K562 (cell line): Measurements from ENCODE around the gene SLC10A4. TPM values are rescaled to one million over a fixed set of nuclear protein-coding genes. Genes with fewer than 3 reads are reported as not detected.

Source experiments
- CREM ChIP-seq: IDR thresholded peaks from 2 replicates; pipeline ENCODE4 v1.6.1; 2014; ENCODE audit warnings: antibody characterized with exemption, low read depth
- ETV1 ChIP-seq: fragments of 450-650 bp; conservative IDR thresholded peaks from 2 replicates; pipeline ENCODE4 v1.6.1; 2016; ENCODE audit warnings: missing genetic modification characterization, control low read depth, low read depth, missing compliant biosample characterization
- HMGXB4 ChIP-seq: sonication (generic); formaldehyde crosslinking; IDR thresholded peaks from 2 replicates; pipeline ENCODE4 v1.8.1; 2023; ENCODE audit warnings: mild to moderate bottlenecking, missing genetic modification reagents
- HNRNPL ChIP-seq: fragments of 200-400 bp; formaldehyde crosslinking; IDR thresholded peaks from 2 replicates; pipeline ENCODE4 v1.6.1; 2017; ENCODE audit warnings: low read depth, mild to moderate bottlenecking, low read length
- ILK ChIP-seq: fragments of 450-650 bp; IDR thresholded peaks from 2 replicates; pipeline ENCODE4 v1.6.1; 2016; ENCODE audit warnings: missing genetic modification characterization, low read depth, mild to moderate bottlenecking, missing compliant biosample characterization, moderate library complexity, borderline replicate concordance
- MEIS2 ChIP-seq: fragments of 450-650 bp; IDR thresholded peaks from 2 replicates; pipeline ENCODE4 v1.6.1; 2014; ENCODE audit warnings: mild to moderate bottlenecking; ENCODE audit not compliant: partially characterized antibody
- PHF20 ChIP-seq: fragments of 450-650 bp; IDR thresholded peaks from 2 replicates; pipeline ENCODE4 v1.6.1; 2018; ENCODE audit not compliant: partially characterized antibody
- PRPF4 ChIP-seq: fragments of 200-400 bp; formaldehyde crosslinking; IDR thresholded peaks from one replicate; pipeline ENCODE4 v1.6.1; 2017; ENCODE audit warnings: low read length, low read depth, mild to moderate bottlenecking; ENCODE audit not compliant: insufficient read depth, poor library complexity, severe bottlenecking
- PTRF ChIP-seq: fragments of 450-650 bp; IDR thresholded peaks from 2 replicates; pipeline ENCODE4 v1.6.1; 2016; ENCODE audit warnings: mild to moderate bottlenecking, missing genetic modification characterization, missing compliant biosample characterization
- SMAD3 ChIP-seq: fragments of 450-650 bp; formaldehyde crosslinking; conservative IDR thresholded peaks from 2 replicates; pipeline ENCODE4 v1.4.0; 2020; ENCODE audit warnings: mild to moderate bottlenecking
- TEAD1 ChIP-seq, 2 experiments: fragments of 450-650 bp in 1 of 2; sonication (generic) in 1 of 2; formaldehyde crosslinking; IDR thresholded peaks; 2 replicates each; pipeline versions ENCODE4 v1.4.0 to v1.8.0; 2020 to 2022; ENCODE audit warnings: mild to moderate bottlenecking in 2 of 2, missing genetic modification reagents in 1 of 2
- THRA ChIP-seq: fragments of 450-650 bp; IDR thresholded peaks from 2 replicates; pipeline ENCODE4 v1.6.1; 2017; ENCODE audit warnings: mild to moderate bottlenecking, moderate library complexity
- TSC22D4 ChIP-seq: fragments of 450-650 bp; IDR thresholded peaks from 2 replicates; pipeline ENCODE4 v1.6.1; 2016; ENCODE audit warnings: missing genetic modification characterization, missing biosample characterization, control low read depth
- U2AF1 ChIP-seq: fragments of 200-400 bp; formaldehyde crosslinking; optimal IDR thresholded peaks from 2 replicates; pipeline ENCODE3; 2017; ENCODE audit warnings: mild to moderate bottlenecking, low read depth, low read length, moderate library complexity
- ZBED1 ChIP-seq: IDR thresholded peaks from 2 replicates; pipeline ENCODE4 v1.6.1; 2014
- ZFX ChIP-seq: sonication (generic); formaldehyde crosslinking; IDR thresholded peaks from 2 replicates; pipeline ENCODE4 v1.8.0; 2022; ENCODE audit warnings: mild to moderate bottlenecking, missing genetic modification reagents, moderate library complexity
- ZNF134 ChIP-seq: fragments of 250-450 bp; sonication (Bioruptor Pico); conservative IDR thresholded peaks from 2 replicates; pipeline ENCODE4 v1.4.0; 2020
- ZNF3 ChIP-seq: fragments of 250-450 bp; sonication (Bioruptor Pico); IDR thresholded peaks from 2 replicates; pipeline ENCODE4 v1.5.0; 2021; ENCODE audit warnings: mild to moderate bottlenecking, moderate library complexity
- ZNF407 ChIP-seq: fragments of 450-650 bp; IDR thresholded peaks from 2 replicates; pipeline ENCODE4 v1.6.1; 2016; ENCODE audit warnings: low read depth
- ZZZ3 ChIP-seq: fragments of 450-650 bp; IDR thresholded peaks from 2 replicates; pipeline ENCODE4 v1.6.1; 2016; ENCODE audit warnings: antibody characterized with exemption, mild to moderate bottlenecking, moderate library complexity
- polyA plus RNA-seq, 8 experiments: library from polyadenylated mRNA; depleted of rRNA in 4 of 8; stranded (reverse) in 5 of 8; unstranded in 3 of 8; fragments of >200 nt; fragmentation: Nextera tagmentation in 2 of 8; fragmentation: Illumina TruSeq in 1 of 8; extraction: Ambion mirVana in 2 of 8; extraction: Trizol in 1 of 8; gene quantifications; 2 replicates each; pipeline versions ENCODE4 v1.2.1 to v1.2.3, GENCODE V29; 2011 to 2014; ENCODE audit warnings: inconsistent platforms in 1 of 8, missing spikeins in 1 of 8
- total RNA-seq, 7 experiments: library from RNA; depleted of rRNA in 6 of 7; stranded (reverse); fragments of >200 nt in 6 of 7; fragmentation: Illumina TruSeq in 2 of 7; extraction: Trizol in 2 of 7; gene quantifications; 2 replicates each; pipeline versions ENCODE4 v1.2.1 to v1.2.3, GENCODE V29; 2011 to 2021; ENCODE audit warnings: low replicate concordance in 1 of 7

The SLC10A4 gene
- total and polyA plus RNA-seq, 9 of the 15 experiments (the other 6 are each of a cell fraction or from before 2014, with no cell fraction given): 2.5 to 16.9 (median 9.3) TPM

- TF ChIP-seq HMGXB4: no peak
- TF ChIP-seq PHF20: no peak
- peak; percentile 62 for TF ChIP-seq CREM
- no peak for TF ChIP-seq ZNF134 (CRISPR knock-in tag)
- no peak for TF ChIP-seq ZFX (CRISPR knock-in tag)
- TF ChIP-seq ILK: no peak
- no peak for TF ChIP-seq ZZZ3
- no peak for TF ChIP-seq ZNF3
- TF ChIP-seq U2AF1: no peak
- no peak for TF ChIP-seq MEIS2
- TF ChIP-seq PRPF4: no peak
- TF ChIP-seq ETV1 (tag): no peak; the same call in 1 of the 2 replicates
- TF ChIP-seq PTRF (tag): no peak
- TF ChIP-seq HNRNPL: no peak
- TF ChIP-seq THRA: no peak
- TF ChIP-seq ZNF407: no peak
- TF ChIP-seq TEAD1 (CRISPR knock-in tag; IDR thresholded peaks at IDR 0.05): no peak
- no peak for TF ChIP-seq SMAD3 (CRISPR knock-in tag)
- no peak for TF ChIP-seq TSC22D4 (tag)
- TF ChIP-seq ZBED1: no peak
These were observed 7.4 kb upstream of the SLC10A4 start (continued) for GRCh38 chr4:48475770-48476169.
